Measurements from ENCODE around the gene DMPK. TPM values are rescaled to one million over a fixed set of nuclear protein-coding genes. Genes with fewer than 3 reads are reported as not detected.

The DMPK gene
- total and polyA plus RNA-seq, 2 donors (not counting 1 experiment from before 2014, with no cell fraction given): 54.7 to 115 TPM

DNA sequence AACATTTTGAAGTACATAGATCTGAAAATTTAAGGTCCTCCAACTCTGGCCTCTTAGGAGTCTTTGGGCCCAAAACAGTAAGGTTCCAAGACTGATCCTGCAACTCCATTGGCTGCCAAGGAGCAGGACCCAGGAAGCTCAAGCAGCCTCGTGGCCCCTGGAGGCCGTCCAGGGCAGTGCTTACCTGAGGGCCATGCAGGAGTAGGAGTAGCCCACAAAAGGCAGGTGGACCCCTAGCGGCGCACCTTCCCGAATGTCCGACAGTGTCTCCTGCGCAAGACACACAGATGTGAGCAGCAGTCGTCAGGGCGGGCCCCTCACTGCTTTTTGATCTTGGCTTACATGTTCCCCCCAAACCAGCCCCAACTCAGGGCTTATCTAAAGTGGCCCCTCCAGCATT lies 7.5 kb downstream of the DMPK start:
- H4K20me1 ChIP-seq (ENCODE audit: control insufficient read depth, extremely low read depth, insufficient read depth, low read length): no peaks in the 10 kb centered on the region
- H3K9ac ChIP-seq (ENCODE audit: insufficient read depth, low read length): no peak overlapping the region
- H3K27ac ChIP-seq (ENCODE audit: insufficient read depth, low read length): no peak overlapping the region
- no peak overlapping the region for H3K4me3 ChIP-seq (replicated peaks in 1 of 4; ENCODE audit: control extremely low read depth in 1 of 4, insufficient read depth in 1 of 4, low read depth in 3 of 4, low read length in 4 of 4)
- DNase-seq (ENCODE audit: low read depth in 2 of 2): no peak
- no peaks in the 10 kb centered on the region for H3K79me2 ChIP-seq (ENCODE audit: control insufficient read depth, insufficient read depth, low read length)
- peaks cover 2% of the 10 kb centered on the region for H3K4me1 ChIP-seq (ENCODE audit: control insufficient read depth, extremely low read depth, insufficient read depth, low read length)
- H3K9me3 ChIP-seq (ENCODE audit: control insufficient read depth, insufficient read depth, low read depth, low read length): no peaks in the 10 kb centered on the region
- no peak overlapping the region for H3K4me2 ChIP-seq (ENCODE audit: extremely low read depth, insufficient read depth, low read length)
- TF ChIP-seq EZH2 (IDR thresholded peaks at IDR 0.05; ENCODE audit: low read length, missing control alignments): no peak
- no peak for TF ChIP-seq CTCF (conservative IDR thresholded peaks at IDR 0.05 in 1 of 2, IDR thresholded peaks at IDR 0.05 in 1 of 2; ENCODE audit: low read depth in 1 of 2, low read length in 2 of 2)
- H3K27me3 ChIP-seq (ENCODE audit: control insufficient read depth, insufficient read depth, low read length): no peaks in the 10 kb centered on the region
- H2AFZ ChIP-seq (ENCODE audit: low read length): no peak overlapping the region
- H3K36me3 ChIP-seq (ENCODE audit: control insufficient read depth, insufficient read depth, low read length): peaks cover 36% of the 10 kb centered on the region

- no peak for TF ChIP-seq EZH2 (IDR thresholded peaks at IDR 0.05; ENCODE audit: low read length, missing control alignments)
- TF ChIP-seq CTCF (conservative IDR thresholded peaks at IDR 0.05 in 1 of 2, IDR thresholded peaks at IDR 0.05 in 1 of 2; ENCODE audit: low read depth in 1 of 2, low read length in 2 of 2): no peak
- Histone ChIP-seq H2AFZ (ENCODE audit: low read length) (no peak overlapping the region), H4K20me1 (ENCODE audit: control insufficient read depth, extremely low read depth, insufficient read depth, low read length) (no peaks in the 10 kb centered on the region), H3K4me3 (replicated peaks in 1 of 4; ENCODE audit: control extremely low read depth in 1 of 4, insufficient read depth in 1 of 4, low read depth in 3 of 4, low read length in 4 of 4) (no peak overlapping the region), H3K36me3 (ENCODE audit: control insufficient read depth, insufficient read depth, low read length) (peaks cover 27% of the 10 kb centered on the region), H3K4me1 (ENCODE audit: control insufficient read depth, extremely low read depth, insufficient read depth, low read length) (peaks cover 4% of the 10 kb centered on the region), H3K9ac (ENCODE audit: insufficient read depth, low read length) (no peak overlapping the region), H3K9me3 (ENCODE audit: control insufficient read depth, insufficient read depth, low read depth, low read length) (no peaks in the 10 kb centered on the region), H3K79me2 (ENCODE audit: control insufficient read depth, insufficient read depth, low read length) (no peaks in the 10 kb centered on the region), H3K27ac (ENCODE audit: insufficient read depth, low read length) (no peak overlapping the region), H3K27me3 (ENCODE audit: control insufficient read depth, insufficient read depth, low read length) (no peaks in the 10 kb centered on the region), H3K4me2 (ENCODE audit: extremely low read depth, insufficient read depth, low read length) (no peak overlapping the region)
- no peak for DNase-seq (ENCODE audit: low read depth in 2 of 2)
These were observed 8.9 kb downstream of the DMPK start for GRCh38 chr19:45773384-45773783.

- Histone ChIP-seq H3K4me2 (ENCODE audit: extremely low read depth, insufficient read depth, low read length) (no peak overlapping the region), H2AFZ (ENCODE audit: low read length) (no peak overlapping the region), H3K36me3 (ENCODE audit: control insufficient read depth, insufficient read depth, low read length) (peaks cover 26% of the 10 kb centered on the region), H3K27me3 (ENCODE audit: control insufficient read depth, insufficient read depth, low read length) (no peaks in the 10 kb centered on the region), H3K9me3 (ENCODE audit: control insufficient read depth, insufficient read depth, low read depth, low read length) (no peaks in the 10 kb centered on the region), H3K4me3 (replicated peaks in 1 of 4; ENCODE audit: control extremely low read depth in 1 of 4, insufficient read depth in 1 of 4, low read depth in 3 of 4, low read length in 4 of 4) (no peak overlapping the region), H3K27ac (ENCODE audit: insufficient read depth, low read length) (no peak overlapping the region), H3K79me2 (ENCODE audit: control insufficient read depth, insufficient read depth, low read length) (no peaks in the 10 kb centered on the region), H3K4me1 (ENCODE audit: control insufficient read depth, extremely low read depth, insufficient read depth, low read length) (peaks cover 4% of the 10 kb centered on the region), H3K9ac (ENCODE audit: insufficient read depth, low read length) (no peak overlapping the region), H4K20me1 (ENCODE audit: control insufficient read depth, extremely low read depth, insufficient read depth, low read length) (no peaks in the 10 kb centered on the region)
- DNase-seq (ENCODE audit: low read depth in 2 of 2): no peak
- TF ChIP-seq EZH2 (IDR thresholded peaks at IDR 0.05; ENCODE audit: low read length, missing control alignments): no peak
- no peak for TF ChIP-seq CTCF (conservative IDR thresholded peaks at IDR 0.05 in 1 of 2, IDR thresholded peaks at IDR 0.05 in 1 of 2; ENCODE audit: low read depth in 1 of 2, low read length in 2 of 2)
These were observed 9.4 kb downstream of the DMPK start for GRCh38 chr19:45772912-45773311.

Measured in fibroblast of lung (primary cell).